ENCODE measurements around the gene MIAT. TPM values are rescaled to one million over a fixed set of nuclear protein-coding genes. Genes with fewer than 3 reads are reported as not detected.
"Not testable (repeated sequence)": the region's sequence is repeated elsewhere in the genome, so short reads cannot be mapped to it uniquely, and the experiment has no call there.

The MIAT gene
- total RNA-seq: 0.13 and 0.38 TPM in 2 replicates

GRCh38 chr22:26656891-26657851 is at the start of gene MIAT:
Gene MIAT (plus strand): TSS chr22:26657588.
- DNase-seq (ENCODE audit: low read depth in 2 of 2): no peak

- DNase-seq (ENCODE audit: low read depth in 2 of 2): no peak
These were observed 49.3 kb upstream of the MIAT start for GRCh38 chr22:26608129-26608528.

- DNase-seq (ENCODE audit: low read depth in 2 of 2): no peak
These were observed 48.1 kb upstream of the MIAT start for GRCh38 chr22:26609287-26609686.

- peak in 1 of 2 donors; percentile 47 for DNase-seq (ENCODE audit: low read depth in 2 of 2)
These were observed 47.1 kb upstream of the MIAT start for GRCh38 chr22:26610072-26610958.

- no peak for DNase-seq (ENCODE audit: low read depth in 2 of 2)
These were observed 46.4 kb upstream of the MIAT start for GRCh38 chr22:26610996-26611395.

- DNase-seq (ENCODE audit: low read depth in 2 of 2): no peak
These were observed 44.7 kb upstream of the MIAT start for GRCh38 chr22:26612652-26613051.

GRCh38 chr22:26613753-26614152 is 43.6 kb upstream of the MIAT start:
- not testable (repeated sequence) for DNase-seq (ENCODE audit: low read depth in 2 of 2)

GRCh38 chr22:26614322-26614721 is 43.1 kb upstream of the MIAT start:
- DNase-seq (ENCODE audit: low read depth in 2 of 2): no peak

- no peak for DNase-seq (ENCODE audit: low read depth in 2 of 2)
These were observed 42.2 kb upstream of the MIAT start for GRCh38 chr22:26615149-26615548.

GRCh38 chr22:26615830-26616435 is 41.5 kb upstream of the MIAT start:
- DNase-seq (ENCODE audit: low read depth in 2 of 2): no peak

- DNase-seq (ENCODE audit: low read depth in 2 of 2): no peak
These were observed 40.7 kb upstream of the MIAT start for GRCh38 chr22:26616650-26617049.

GRCh38 chr22:26617271-26618199 is 39.9 kb upstream of the MIAT start, which contains the start of gene CRYBB1:
Gene CRYBB1 (minus strand): TSS chr22:26618027. CDS start chr22:26616319, 1,708 bp downstream.
- DNase-seq (ENCODE audit: low read depth in 2 of 2): no peak

- DNase-seq (ENCODE audit: low read depth in 2 of 2): no peak
These were observed 38.9 kb upstream of the MIAT start for GRCh38 chr22:26618455-26618854.

- no peak for DNase-seq (ENCODE audit: low read depth in 2 of 2)
These were observed 37.9 kb upstream of the MIAT start for GRCh38 chr22:26619510-26619909.

GRCh38 chr22:26620197-26620596 is 37.2 kb upstream of the MIAT start:
- DNase-seq (ENCODE audit: low read depth in 2 of 2): no peak

- DNase-seq (ENCODE audit: low read depth in 2 of 2): no peak
These were observed 35.7 kb upstream of the MIAT start, which contains the start of gene CRYBA4 for GRCh38 chr22:26621663-26622062. Gene CRYBA4 (plus strand): TSS chr22:26621963. CDS start chr22:26622597, 634 bp downstream.

GRCh38 chr22:26623984-26624383 is 33.4 kb upstream of the MIAT start:
- DNase-seq (ENCODE audit: low read depth in 2 of 2): no peak

GRCh38 chr22:26624803-26625202 is 32.6 kb upstream of the MIAT start:
- DNase-seq (ENCODE audit: low read depth in 2 of 2): no peak

GRCh38 chr22:26629988-26630761 is 27.2 kb upstream of the MIAT start:
- DNase-seq (ENCODE audit: low read depth in 2 of 2): peak; percentile 80 to 94

GRCh38 chr22:26631282-26631681 is 26.1 kb upstream of the MIAT start:
- no peak for DNase-seq (ENCODE audit: low read depth in 2 of 2)
